Stimulated activated CD4-positive, alpha-beta T cell treated with anti-CD3 and anti-CD28 coated beads, Interleukin-2, amount 100 ng/mL, for 48 hours (primary cell): Measurements from ENCODE around the gene RABGGTA.
A peak's percentile ranks its signal among the peaks of the same experiment; 100 is the strongest.

Experiments used
- DNase-seq, 2 donors: peaks; one replicate each; pipeline ENCODE4 v3.0.0-alpha.2; 2020

The RABGGTA gene, protein sequence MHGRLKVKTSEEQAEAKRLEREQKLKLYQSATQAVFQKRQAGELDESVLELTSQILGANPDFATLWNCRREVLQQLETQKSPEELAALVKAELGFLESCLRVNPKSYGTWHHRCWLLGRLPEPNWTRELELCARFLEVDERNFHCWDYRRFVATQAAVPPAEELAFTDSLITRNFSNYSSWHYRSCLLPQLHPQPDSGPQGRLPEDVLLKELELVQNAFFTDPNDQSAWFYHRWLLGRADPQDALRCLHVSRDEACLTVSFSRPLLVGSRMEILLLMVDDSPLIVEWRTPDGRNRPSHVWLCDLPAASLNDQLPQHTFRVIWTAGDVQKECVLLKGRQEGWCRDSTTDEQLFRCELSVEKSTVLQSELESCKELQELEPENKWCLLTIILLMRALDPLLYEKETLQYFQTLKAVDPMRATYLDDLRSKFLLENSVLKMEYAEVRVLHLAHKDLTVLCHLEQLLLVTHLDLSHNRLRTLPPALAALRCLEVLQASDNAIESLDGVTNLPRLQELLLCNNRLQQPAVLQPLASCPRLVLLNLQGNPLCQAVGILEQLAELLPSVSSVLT

DNA sequence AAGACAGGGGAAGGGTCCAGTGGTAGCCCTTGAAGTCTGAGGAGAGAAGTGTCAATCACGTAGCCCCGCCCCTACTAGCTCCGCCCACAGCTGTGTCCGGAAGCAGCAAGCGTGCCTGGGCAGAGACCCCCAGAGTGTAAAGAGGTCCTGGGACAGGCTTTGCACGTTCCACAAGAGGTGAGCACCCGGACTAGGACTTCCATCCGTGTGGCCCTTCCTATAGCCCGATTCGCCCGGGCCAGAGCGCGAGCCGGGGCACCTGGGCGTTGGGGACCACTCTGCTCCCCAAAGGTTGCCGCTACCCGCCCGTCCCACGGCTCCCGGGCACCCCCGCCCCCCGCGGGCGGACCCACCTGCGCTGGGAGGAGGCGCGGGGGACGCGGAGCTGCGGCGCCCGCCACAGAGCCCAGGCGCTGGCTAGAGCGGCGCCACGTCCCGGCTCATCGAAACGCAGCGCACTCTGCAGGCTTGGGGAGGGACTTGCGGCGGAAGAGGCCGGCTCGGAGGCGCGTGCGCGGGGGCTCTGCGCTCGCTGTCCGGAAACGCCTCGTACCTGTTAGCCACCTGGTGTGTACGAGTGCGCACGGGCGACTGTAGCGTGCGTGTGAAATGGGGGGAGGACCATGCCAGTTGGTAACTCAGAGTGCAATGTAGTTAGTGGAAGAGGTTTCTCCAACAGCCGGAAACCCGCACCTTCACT, at the start of gene RABGGTA:
Gene RABGGTA (minus strand): TSS at position 464 of the 700 bp plus-strand sequence. CDS start 482 bp downstream, outside the sequence.
- DNase-seq: peak; percentile 77 to 81

DNA sequence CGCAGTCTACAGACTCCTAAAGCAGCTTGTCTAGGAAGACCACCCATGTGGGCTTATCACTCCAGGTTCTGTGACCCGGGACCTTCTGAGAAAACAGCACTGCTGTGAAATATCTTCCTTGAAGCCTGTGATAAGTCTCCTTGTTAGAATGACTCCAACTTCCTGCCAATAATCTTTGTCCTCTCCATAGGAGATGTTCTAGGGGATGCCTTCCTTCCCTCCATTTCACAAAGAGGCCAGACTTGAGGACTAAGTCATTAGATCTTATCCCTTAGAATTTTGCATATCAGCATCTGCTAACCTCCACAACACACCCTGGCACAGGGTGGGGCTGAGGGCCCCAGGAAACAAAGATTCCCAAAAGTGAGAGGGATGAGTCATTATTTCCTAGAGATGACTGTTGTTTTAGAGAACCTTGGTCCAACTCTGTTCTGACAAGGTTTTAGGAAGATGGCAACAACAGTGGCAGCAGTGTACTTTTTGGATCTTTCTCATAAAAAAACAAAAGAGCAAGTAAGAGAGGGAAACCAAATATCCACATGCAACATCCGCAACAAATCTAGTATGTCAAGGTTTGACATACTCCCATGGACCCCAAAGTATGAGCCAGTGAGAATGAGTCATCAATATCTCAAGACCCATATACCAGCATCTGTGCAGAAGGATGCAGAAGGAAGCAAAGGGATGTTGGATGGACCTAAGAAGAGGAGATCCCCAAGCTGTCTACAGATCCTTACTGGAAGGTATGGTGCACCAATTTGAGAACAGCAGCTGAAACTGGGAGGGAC, 45.9 kb upstream of the RABGGTA start:
- no peak for DNase-seq

DNA sequence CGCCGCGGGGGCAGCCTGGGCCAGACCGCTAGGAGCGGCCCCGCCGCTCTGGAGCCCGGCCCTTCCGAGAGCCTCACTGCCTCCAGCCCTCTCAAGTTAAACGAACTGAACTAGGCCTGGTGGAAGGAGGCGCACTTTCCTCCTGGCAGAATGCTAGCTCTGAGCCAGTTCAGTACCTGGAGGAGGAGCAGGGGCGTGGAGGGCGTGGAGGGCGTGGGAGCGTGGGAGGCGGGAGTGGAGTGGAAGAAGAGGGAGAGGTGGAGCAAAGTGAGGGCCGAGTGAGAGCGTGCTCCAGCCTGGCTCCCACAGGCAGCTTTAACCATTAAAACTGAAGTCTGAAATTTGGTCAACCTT, 45.2 kb upstream of the RABGGTA start:
- DNase-seq: no peak

DNA sequence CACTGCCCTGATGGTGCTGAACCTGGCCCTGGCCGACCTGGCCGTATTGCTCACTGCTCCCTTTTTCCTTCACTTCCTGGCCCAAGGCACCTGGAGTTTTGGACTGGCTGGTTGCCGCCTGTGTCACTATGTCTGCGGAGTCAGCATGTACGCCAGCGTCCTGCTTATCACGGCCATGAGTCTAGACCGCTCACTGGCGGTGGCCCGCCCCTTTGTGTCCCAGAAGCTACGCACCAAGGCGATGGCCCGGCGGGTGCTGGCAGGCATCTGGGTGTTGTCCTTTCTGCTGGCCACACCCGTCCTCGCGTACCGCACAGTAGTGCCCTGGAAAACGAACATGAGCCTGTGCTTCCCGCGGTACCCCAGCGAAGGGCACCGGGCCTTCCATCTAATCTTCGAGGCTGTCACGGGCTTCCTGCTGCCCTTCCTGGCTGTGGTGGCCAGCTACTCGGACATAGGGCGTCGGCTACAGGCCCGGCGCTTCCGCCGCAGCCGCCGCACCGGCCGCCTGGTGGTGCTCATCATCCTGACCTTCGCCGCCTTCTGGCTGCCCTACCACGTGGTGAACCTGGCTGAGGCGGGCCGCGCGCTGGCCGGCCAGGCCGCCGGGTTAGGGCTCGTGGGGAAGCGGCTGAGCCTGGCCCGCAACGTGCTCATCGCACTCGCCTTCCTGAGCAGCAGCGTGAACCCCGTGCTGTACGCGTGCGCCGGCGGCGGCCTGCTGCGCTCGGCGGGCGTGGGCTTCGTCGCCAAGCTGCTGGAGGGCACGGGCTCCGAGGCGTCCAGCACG, 44.6 kb upstream of the RABGGTA start:
- no peak for DNase-seq

DNA sequence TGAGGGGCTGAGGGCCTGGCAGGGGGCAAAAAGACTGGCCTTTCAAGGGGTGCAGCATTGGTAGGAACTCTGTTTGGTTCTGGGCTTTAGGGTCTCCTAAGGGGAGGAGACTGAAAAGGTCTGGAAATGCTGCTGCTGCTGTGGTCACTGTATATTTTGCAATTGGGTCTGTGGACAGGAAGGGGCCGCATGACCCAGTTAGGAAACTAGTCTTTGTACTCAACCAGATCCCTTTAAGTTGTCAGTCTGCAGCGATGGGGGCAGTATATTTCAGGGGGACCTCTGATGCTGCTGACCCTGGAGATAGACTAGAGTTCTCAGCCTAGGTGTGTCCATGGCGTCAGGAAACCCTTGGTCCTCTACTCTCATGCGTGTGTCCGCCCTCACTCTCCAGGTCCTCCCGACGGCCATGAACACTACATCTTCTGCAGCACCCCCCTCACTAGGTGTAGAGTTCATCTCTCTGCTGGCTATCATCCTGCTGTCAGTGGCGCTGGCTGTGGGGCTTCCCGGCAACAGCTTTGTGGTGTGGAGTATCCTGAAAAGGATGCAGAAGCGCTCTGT, 43.9 kb upstream of the RABGGTA start:
- no peak for DNase-seq

DNA sequence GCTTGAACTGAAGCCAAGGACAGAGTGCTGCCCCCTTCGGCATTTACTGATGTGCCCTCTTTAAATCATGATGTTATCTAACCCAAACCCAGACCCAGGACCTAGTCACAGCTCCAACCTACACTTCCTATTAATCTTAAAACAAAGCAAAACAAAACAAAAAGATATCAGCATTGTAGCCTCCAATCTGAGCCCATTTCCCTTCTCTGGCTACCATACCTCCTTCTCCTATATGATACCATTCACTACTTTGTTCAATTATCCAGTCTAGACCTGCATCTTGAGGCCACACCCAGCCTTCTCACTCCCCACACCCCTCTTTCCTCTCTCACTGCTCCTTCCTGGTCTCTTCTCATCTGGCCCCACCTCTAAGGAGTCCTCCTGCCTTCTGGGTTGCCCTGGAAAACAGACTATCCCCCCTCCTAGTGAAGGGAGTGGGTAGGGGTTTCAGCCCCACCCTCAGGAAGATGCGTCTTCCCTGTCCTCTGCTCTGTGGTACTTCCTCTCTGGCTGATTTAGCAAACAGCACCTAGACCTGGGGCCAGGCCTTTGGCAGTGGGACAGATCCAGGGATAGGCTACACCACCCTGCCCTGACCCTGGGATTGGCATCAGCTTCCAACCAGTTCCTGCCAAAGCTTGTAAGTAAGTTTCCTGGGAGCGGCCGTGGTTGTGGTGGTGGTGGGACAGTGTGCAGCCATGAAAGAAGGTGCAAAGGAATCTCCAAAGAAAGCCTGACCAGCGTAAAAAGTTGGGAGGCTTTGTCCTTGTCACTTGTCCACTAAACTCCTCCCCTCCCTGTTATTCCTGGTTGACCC, 43.2 kb upstream of the RABGGTA start:
- DNase-seq: no peak

DNA sequence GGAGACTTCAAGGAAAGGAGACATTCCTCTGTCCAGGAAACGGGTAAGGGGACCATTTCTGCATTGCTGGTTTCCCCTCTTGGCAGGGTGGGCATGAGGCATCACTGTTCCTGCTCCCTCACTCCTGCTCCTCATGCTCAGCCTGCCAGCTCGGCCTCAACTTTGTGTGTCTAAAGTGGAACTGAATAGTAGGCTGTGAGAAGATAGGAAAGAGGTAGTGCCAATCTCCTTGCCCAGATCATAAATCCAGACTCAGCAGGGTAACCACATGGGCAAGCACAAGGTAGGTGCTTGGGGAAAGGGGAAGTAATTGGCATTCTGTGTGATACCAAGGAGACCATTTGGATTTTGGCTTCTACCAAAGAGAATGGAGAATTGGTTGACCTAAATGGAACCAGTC, 42.5 kb upstream of the RABGGTA start:
- no peak for DNase-seq

DNA sequence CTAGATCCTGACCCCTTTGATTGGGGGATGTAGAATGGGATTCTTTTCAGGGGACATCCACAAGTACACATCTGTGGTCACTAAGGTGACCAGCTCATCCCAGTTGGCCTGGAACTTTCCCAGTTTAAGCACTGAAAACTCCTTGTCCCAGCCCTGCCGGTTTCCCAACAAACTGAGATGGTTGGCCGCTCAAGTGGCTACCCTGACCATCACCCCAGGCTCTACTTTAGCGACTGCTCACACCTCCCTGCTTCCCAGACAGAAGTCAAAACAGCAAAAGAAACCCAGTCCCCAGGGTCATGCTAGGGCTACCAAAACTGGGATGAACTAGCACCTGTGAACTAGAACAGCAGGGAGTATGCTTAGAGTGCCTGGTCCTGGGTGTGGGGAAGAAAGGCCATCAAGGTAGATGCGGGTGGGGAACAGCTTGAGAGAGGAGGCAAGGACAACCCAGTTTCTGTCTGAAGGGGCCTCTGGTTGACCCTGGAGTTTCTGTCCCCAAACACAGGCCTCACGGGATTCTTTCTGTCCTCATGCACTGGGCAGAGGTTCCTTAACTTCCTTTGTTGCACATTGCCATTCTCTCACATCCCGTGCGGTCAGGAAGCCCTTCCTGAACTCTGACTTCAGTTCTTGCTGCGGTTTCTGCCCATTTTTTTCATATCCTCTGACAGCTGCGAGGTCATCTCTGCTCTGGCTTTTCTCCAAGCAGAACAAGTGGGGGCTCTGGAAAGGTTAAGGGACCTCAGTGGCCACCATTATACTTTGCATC, 41.5 kb upstream of the RABGGTA start:
- no peak for DNase-seq

DNA sequence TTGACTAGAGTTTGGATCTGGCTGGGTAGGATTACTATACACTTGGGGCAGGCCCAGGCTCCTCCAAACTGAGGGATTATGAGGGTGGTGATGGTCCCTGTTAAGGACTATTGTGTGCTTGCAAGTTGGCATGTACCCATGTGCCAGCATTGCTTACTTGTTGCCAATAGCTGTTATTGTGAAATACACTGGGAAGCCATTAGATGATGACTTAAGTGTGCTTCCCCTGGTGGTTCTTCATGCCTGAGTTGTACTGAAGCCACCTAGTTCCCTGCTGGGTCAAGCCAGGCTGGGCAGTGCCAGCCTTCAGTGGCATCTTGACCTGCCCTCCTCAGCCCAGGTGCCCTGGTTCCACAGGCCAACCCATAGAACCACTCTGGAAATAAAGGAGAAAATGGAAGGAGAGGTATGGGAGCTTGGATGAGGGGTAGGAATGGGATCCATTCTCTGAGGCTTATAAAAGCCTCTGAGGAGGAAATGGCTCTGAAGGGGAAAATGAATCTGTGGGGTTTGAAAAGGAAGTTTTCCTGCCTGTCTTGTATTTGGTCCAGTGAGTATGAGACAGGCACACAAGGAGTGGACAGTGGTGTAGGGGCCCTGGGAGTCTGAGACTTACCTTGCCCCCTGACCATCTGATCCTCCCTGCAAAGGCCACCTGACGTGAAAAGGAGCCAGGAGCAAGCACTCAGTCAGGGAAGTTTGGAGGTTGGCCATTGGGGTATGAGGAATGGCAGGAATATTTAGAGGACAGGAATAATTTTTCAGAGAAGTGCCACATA, 40.6 kb upstream of the RABGGTA start:
- DNase-seq: no peak

DNA sequence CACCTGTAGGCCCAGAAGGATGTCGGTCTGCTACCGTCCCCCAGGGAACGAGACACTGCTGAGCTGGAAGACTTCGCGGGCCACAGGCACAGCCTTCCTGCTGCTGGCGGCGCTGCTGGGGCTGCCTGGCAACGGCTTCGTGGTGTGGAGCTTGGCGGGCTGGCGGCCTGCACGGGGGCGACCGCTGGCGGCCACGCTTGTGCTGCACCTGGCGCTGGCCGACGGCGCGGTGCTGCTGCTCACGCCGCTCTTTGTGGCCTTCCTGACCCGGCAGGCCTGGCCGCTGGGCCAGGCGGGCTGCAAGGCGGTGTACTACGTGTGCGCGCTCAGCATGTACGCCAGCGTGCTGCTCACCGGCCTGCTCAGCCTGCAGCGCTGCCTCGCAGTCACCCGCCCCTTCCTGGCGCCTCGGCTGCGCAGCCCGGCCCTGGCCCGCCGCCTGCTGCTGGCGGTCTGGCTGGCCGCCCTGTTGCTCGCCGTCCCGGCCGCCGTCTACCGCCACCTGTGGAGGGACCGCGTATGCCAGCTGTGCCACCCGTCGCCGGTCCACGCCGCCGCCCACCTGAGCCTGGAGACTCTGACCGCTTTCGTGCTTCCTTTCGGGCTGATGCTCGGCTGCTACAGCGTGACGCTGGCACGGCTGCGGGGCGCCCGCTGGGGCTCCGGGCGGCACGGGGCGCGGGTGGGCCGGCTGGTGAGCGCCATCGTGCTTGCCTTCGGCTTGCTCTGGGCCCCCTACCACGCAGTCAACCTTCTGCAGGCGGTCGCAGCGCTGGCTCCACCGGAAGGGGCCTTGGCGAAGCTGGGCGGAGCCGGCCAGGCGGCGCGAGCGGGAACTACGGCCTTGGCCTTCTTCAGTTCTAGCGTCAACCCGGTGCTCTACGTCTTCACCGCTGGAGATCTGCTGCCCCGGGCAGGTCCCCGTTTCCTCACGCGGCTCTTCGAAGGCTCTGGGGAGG, 39.5 kb upstream of the RABGGTA start, which contains the start of gene LTB4R:
Gene LTB4R (plus strand): TSS at position 857 of the 959 bp plus-strand sequence. CDS start 4,150 bp downstream, outside the sequence.
- DNase-seq: peak; percentile 48 to 59

DNA sequence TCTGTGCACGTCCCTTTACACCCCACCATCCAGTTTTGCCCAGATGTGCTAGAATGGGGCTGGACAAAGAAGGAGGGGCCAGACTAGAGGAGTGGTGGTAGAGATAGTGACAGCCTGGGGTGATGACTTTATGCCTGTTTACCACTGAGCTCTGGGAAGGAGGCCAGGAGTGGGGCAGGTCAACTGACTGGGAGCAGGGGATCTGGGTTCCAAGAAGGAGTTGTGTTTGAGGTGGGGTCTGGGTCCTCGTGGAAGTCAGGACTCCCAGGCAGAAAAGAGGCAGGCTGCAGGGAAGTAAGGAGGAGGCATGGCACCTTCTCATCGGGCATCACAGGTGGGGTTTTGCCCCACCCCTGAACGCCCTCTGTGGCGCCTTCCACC, 38.9 kb upstream of the RABGGTA start:
- no peak for DNase-seq

DNA sequence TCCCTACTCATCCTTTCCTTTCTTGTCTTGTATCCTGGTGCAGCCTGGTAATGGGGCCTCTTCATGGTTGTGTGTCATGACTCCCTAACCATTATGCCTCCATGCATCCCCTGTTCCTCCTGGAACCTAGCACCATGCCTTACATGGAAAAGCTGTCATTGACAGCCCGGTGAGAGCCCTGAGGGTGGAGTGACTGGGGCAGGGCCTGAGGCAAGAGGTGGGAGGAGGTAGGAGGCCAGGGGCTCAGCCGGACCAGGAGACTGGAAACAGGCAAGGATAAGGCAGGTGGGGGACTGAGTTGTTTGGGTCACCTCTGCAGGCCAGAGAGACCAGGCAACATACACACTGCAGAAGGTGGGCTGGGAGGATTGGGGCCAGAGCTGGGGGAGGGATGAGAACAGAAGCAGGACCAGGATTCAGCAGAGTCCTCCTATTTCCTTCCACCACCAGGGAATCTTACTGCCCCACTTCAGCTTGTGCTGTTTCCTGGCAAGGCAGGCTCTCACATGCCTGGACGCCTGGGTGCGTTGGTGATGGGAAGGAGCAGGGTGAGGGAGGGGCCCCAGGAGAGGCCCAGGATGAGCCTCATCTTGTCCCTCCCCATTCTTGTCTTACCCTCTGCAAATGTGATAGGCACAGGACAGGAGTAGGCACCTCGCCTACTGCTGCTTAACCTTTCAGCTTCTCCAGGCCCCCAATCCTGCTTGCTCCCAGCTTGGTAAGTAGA, 38.3 kb upstream of the RABGGTA start, which contains the start of gene LTB4R2:
Gene LTB4R2 (plus strand): TSS at position 603 of the 727 bp plus-strand sequence. CDS start 525 bp downstream, outside the sequence.
- DNase-seq: no peak

DNA sequence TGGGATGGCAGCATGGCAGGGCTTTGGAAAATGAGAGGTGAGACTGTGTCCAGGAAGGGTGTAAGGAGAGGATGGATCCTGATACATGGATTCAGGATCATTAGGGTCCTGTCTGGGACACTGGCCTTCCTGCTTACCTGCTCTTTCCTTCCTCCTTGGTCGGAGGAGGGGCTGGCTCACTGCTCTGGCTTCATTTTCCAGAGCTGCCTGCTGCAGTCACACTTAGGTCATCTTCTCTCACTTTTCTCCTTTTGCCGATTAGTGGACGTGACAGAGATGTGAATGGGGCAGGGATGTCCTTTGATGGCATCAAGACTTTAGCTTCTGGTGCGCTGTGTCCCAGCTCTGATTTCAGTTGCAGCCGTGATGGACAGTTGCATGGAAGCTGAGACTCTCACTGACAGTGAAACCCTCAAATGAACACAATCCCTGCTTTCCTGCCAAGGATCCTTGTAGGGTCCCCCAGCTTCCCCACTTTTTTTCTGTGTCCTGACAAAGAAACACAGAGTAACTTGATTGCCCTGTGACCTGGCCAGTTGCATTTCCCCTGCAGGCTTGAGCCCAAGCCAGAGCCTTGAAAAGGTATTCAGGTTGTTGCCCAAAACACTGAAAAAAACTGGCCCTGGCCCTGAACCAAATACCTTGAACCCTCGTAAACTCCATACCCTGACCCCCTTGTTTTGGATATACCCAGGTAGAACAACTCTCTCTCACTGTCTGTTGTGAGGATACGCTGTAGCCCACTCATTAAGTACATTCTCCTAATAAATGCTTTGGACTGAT, 37.1 kb upstream of the RABGGTA start:
- no peak for DNase-seq

DNA sequence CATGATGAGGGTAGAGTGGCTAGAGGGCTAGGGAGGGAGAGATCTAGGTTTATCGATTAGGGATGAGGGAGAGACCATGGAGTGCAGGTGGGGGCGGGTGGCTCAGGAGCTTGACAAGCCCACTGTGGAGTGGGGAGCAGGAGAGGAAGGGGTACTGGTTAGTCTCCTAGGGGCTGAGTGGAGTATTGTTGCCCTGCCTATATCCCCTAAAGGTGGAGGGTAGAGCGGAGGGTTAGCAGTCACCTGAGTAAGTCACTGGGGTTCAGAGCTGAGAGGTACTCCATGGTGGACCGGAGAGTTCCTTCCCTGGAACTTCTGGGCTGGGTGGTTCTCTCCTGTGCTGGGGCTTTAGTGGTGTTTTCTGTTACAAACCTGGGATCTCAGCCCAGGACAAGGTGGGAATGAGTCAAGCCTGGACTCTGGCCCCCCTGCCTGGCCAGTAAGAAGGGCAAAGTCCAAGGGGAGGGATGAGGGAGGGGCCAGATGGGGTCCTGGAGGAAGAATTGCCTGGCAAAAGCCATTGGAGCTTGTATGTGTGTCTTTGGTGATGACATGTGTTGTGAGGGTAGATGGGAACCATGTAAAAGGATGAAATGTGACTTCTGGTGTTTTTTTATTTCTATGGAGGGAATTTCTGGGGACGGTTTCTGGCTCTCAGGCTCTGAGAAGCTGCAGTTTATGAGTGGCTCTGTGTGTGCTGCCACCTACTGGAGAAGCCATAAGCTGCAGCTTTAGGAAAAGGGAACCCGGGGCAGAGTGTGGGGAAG, 36.4 kb upstream of the RABGGTA start, which contains the start of gene CIDEB:
Gene CIDEB (minus strand): TSS at position 403 of the 767 bp plus-strand sequence. CDS start 119 bp downstream, at position 284.
- peak; percentile 61 to 63 for DNase-seq

DNA sequence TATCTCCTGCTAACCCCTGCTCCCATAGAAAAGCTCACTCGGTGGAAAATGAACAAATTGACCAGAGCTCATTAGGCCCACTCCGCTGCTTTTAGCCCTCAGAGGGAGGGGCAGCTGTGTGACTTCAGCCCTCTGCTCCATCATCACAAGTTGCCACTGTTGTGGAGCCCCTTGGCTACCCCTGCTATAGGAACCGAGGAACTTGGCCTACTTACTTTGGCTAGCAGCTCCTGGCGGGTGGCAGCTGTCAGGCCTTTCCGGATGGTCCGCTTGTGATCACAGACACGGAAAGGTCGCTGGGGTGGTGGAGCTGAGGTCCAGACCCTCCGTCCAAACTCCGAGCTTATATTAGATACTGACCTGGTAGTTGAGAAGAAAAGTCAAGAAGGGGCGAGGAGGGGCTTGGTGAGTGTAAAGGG, 35.8 kb upstream of the RABGGTA start:
- DNase-seq: no peak
